Endothelial cell of umbilical vein (primary cell): ENCODE measurements around the gene RD3L. TPM values are rescaled to one million over a fixed set of nuclear protein-coding genes. Genes with fewer than 3 reads are reported as not detected.

Source experiments
- BruUV-seq: library from RNA; stranded (reverse); fragments of 400-500 nt; replicated peaks from 2 replicates; lab custom pipeline; 2021; lab: Mats Ljungman, UMichigan
- CTCF ChIA-PET: fragments of 300-600, 350-600 bp; sonication (Branson Sonifier 250); formaldehyde crosslinking; loops from one replicate; lab custom pipeline; 2021; ENCODE audit warnings: antibody characterized with exemption, inconsistent platforms; lab: Charles Lee
- POLR2A ChIA-PET: fragments of 300-600, 350-600 bp; sonication (Branson Sonifier 250); formaldehyde crosslinking; loops from one replicate; lab custom pipeline; 2021; ENCODE audit warnings: antibody characterized with exemption, inconsistent platforms; lab: Charles Lee
- DNase-seq: peaks from one replicate; pipeline ENCODE4 v3.0.0-alpha.2; 2011; ENCODE audit warnings: low read depth, low spot score
- FAIRE-seq: peaks from 2 replicates; lab custom pipeline; 2011; peaks lifted over from hg19 to GRCh38; lab: Jason Lieb, UNC
- H2AFZ ChIP-seq: 2 replicates; pipeline ENCODE4 v1.6.0; 2012; ENCODE audit warnings: low read depth, low read length, control low read depth, inconsistent platforms
- H3K27ac ChIP-seq: 2 replicates; pipeline ENCODE4 v1.5.1; 2011; ENCODE audit warnings: low read depth, mild to moderate bottlenecking, control low read depth, low read length, moderate library complexity; ENCODE audit not compliant: insufficient read depth
- H3K27me3 ChIP-seq, 2 experiments: 2 replicates each; pipeline versions ENCODE4 v1.6.0 to v1.6.1; 2011; ENCODE audit warnings: low read length in 2 of 2, mixed read lengths in 1 of 2; ENCODE audit not compliant: control insufficient read depth in 2 of 2, insufficient read depth in 2 of 2
- H3K36me3 ChIP-seq, 2 experiments: 2 replicates in 1 of 2; 3 replicates in 1 of 2; pipeline ENCODE4 v1.5.1; 2011; ENCODE audit warnings: low read length in 2 of 2, mild to moderate bottlenecking in 1 of 2, moderate library complexity in 1 of 2; ENCODE audit not compliant: control insufficient read depth in 2 of 2, insufficient read depth in 2 of 2; ENCODE audit errors: extremely low read depth in 1 of 2
- H3K4me1 ChIP-seq: 3 replicates; pipeline ENCODE4 v1.5.1; 2011; ENCODE audit warnings: mild to moderate bottlenecking, low read length; ENCODE audit not compliant: control insufficient read depth, insufficient read depth; ENCODE audit errors: extremely low read depth
- H3K4me2 ChIP-seq: 2 replicates; pipeline ENCODE4 v1.6.1; 2011; ENCODE audit warnings: low read length, control low read depth, mixed read lengths; ENCODE audit not compliant: insufficient read depth
- H3K4me3 ChIP-seq, 3 experiments: fragments of 200-600 bp in 1 of 3; sonication (generic), shearing (Covaris generic) in 1 of 3; replicated peaks in 1 of 3; 2 replicates each; pipeline ENCODE4 v1.5.1; 2011 to 2016; ENCODE audit warnings: control low read depth in 3 of 3, low read length in 3 of 3, mild to moderate bottlenecking in 2 of 3, inconsistent platforms in 1 of 3, low read depth in 1 of 3, moderate library complexity in 1 of 3; ENCODE audit not compliant: insufficient read depth in 1 of 3
- H3K79me2 ChIP-seq: 2 replicates; pipeline ENCODE4 v1.6.0; 2012; ENCODE audit warnings: low read length, inconsistent platforms; ENCODE audit not compliant: control insufficient read depth, insufficient read depth
- H3K9ac ChIP-seq: replicated peaks from 2 replicates; pipeline ENCODE3; 2011; ENCODE audit warnings: low read length, control low read depth; ENCODE audit not compliant: insufficient read depth; ENCODE audit errors: extremely low read depth
- H3K9me1 ChIP-seq: replicated peaks from 3 replicates; pipeline ENCODE4 v1.6.0; 2011; ENCODE audit warnings: mild to moderate bottlenecking, low read length; ENCODE audit not compliant: control insufficient read depth, insufficient read depth; ENCODE audit errors: extremely low read depth
- H3K9me3 ChIP-seq: replicated peaks from 2 replicates; pipeline ENCODE4 v1.5.1; 2012; ENCODE audit warnings: low read length, inconsistent platforms; ENCODE audit not compliant: control insufficient read depth, insufficient read depth
- H4K20me1 ChIP-seq: replicated peaks from 2 replicates; pipeline ENCODE3; 2011; ENCODE audit warnings: mild to moderate bottlenecking, low read length; ENCODE audit not compliant: control insufficient read depth, insufficient read depth; ENCODE audit errors: extremely low read depth
- EZH2 ChIP-seq: IDR thresholded peaks from 2 replicates; pipeline ENCODE4 v1.6.1; 2012; ENCODE audit warnings: borderline replicate concordance, low read depth, mild to moderate bottlenecking, moderate library complexity, low read length, inconsistent platforms; ENCODE audit not compliant: severe bottlenecking
- FOS ChIP-seq: IDR thresholded peaks from 2 replicates; pipeline ENCODE4 v1.6.1; 2011; ENCODE audit warnings: mild to moderate bottlenecking, low read length, moderate library complexity, borderline replicate concordance; ENCODE audit not compliant: insufficient read depth
- JUN ChIP-seq: IDR thresholded peaks from 2 replicates; pipeline ENCODE4 v1.6.1; 2011; ENCODE audit warnings: borderline replicate concordance, low read depth; ENCODE audit not compliant: insufficient read length, insufficient read depth
- MYC ChIP-seq: IDR thresholded peaks from one replicate; pipeline ENCODE4 v1.6.1; 2011; ENCODE audit warnings: mild to moderate bottlenecking, low read depth, low read length
- POLR2AphosphoS5 ChIP-seq: IDR thresholded peaks from 2 replicates; pipeline ENCODE4 v1.6.1; 2012; ENCODE audit warnings: low read depth, mild to moderate bottlenecking, control low read depth, low read length, moderate library complexity; ENCODE audit not compliant: insufficient read depth
- dilution Hi-C: fragments of 300-500 bp; cut with MboI; formaldehyde crosslinking; loops from one replicate; pipeline ENCODE4 v1.15.0; 2019; ENCODE audit warnings: low sequenced_read_pairs; ENCODE audit not compliant: extremely low pct_ligation_motif_present
- intact Hi-C: fragments of 100-400 bp; cut with micrococcal nuclease; formaldehyde crosslinking; loops from one replicate; pipeline ENCODE4 v1.10.0; 2022
- polyA plus RNA-seq, 4 experiments: library from polyadenylated mRNA; depleted of rRNA in 3 of 4; stranded (reverse) in 3 of 4; unstranded in 1 of 4; fragments of >200 nt; gene quantifications; 2 replicates each; pipeline versions ENCODE4 v1.2.1 to v1.2.3, GENCODE V29; 2011 to 2012; ENCODE audit warnings: missing spikeins in 1 of 4
- total RNA-seq: library from RNA; stranded (reverse); gene quantifications from 2 replicates; pipeline ENCODE4 v1.2.3, GENCODE V29; 2021
- TF ChIP-seq, protein P1 (sequence below), 2 donors: IDR thresholded peaks; 1 replicate in 1 of 2; 2 replicates in 1 of 2; pipeline ENCODE4 v1.5.1; 2011; ENCODE audit warnings: low read length in 2 of 2, mild to moderate bottlenecking in 2 of 2, moderate library complexity in 2 of 2, control low read depth in 1 of 2, inconsistent platforms in 1 of 2, low read depth in 1 of 2; ENCODE audit not compliant: insufficient read depth in 1 of 2; ENCODE audit errors: extremely low read depth in 1 of 2
- TF ChIP-seq, protein P2 (sequence below): IDR thresholded peaks from 2 replicates; pipeline ENCODE4 v1.6.1; 2011; ENCODE audit not compliant: insufficient read depth, insufficient read length

The RD3L gene
- total and polyA plus RNA-seq, 2 donors (not counting 3 experiments of a cell fraction or from before 2014, with no cell fraction given) = not detected

DNA sequence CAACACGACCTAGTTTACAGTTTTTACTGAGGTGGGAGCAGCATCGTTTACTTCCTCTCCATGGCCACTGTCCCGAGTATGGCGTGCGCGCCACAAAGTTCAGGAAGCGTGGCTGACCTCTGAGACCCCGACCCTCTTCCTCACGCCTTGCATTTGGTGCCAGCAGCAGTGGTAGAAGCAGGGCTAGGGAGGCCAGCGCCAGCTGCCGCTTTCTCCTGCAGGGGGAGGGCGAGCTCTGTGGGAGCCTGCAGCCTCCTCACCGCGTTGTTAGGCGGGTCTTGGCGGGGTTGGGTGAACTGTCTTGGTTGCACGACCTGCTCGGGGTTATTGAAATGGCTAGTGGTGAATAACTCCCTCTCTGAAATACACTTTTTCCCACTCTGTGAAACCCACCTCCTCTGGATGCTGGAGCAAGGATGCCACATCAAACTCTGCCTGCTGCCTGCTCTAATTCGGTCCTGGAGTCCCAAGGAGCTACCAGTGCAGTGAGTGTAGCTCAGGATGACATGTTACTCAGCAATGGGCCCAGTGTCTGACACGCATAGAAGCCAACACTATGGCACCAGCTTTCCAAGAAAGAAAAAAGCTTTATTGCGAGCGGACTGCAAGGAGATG lies 36.4 kb downstream of the RD3L start:
- H2AFZ ChIP-seq = peak overlapping the region; percentile 49
- H3K9ac ChIP-seq = no peak overlapping the region
- H3K27me3 ChIP-seq = no peaks in the 10 kb centered on the region
- ChIA-PET CTCF (interaction anchor here (0.9 to 10.3 kb wide), 9 partner anchors 13 to 172 kb away, joined by 3 to 253 read pairs (median 3); no protein-coding TSS in a partner anchor), POLR2A (no interaction called here)
- no peaks in the 10 kb centered on the region for H3K9me3 ChIP-seq
- intact Hi-C loops = loop anchor here (2.0 kb wide), 1 partner anchor 75 kb away; no protein-coding TSS in a partner anchor
- H4K20me1 ChIP-seq = no peaks in the 10 kb centered on the region
- no peak overlapping the region for H3K4me3 ChIP-seq
- dilution Hi-C loops = no loop called here
- H3K4me2 ChIP-seq = no peak overlapping the region
- no peak overlapping the region for H3K27ac ChIP-seq
- no peaks in the 10 kb centered on the region for H3K36me3 ChIP-seq
- DNase-seq (peak; percentile 15), FAIRE-seq (no peak)
- H3K9me1 ChIP-seq = no peaks in the 10 kb centered on the region
- BruUV-seq = no TSS peak
- H3K79me2 ChIP-seq = no peaks in the 10 kb centered on the region
- TF ChIP-seq, protein P1, sequence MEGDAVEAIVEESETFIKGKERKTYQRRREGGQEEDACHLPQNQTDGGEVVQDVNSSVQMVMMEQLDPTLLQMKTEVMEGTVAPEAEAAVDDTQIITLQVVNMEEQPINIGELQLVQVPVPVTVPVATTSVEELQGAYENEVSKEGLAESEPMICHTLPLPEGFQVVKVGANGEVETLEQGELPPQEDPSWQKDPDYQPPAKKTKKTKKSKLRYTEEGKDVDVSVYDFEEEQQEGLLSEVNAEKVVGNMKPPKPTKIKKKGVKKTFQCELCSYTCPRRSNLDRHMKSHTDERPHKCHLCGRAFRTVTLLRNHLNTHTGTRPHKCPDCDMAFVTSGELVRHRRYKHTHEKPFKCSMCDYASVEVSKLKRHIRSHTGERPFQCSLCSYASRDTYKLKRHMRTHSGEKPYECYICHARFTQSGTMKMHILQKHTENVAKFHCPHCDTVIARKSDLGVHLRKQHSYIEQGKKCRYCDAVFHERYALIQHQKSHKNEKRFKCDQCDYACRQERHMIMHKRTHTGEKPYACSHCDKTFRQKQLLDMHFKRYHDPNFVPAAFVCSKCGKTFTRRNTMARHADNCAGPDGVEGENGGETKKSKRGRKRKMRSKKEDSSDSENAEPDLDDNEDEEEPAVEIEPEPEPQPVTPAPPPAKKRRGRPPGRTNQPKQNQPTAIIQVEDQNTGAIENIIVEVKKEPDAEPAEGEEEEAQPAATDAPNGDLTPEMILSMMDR (IDR thresholded peaks at IDR 0.05; ENCODE audit: extremely low read depth in 1 of 2, insufficient read depth in 1 of 2, low read depth in 1 of 2, low read length in 2 of 2) = peak; percentile 30 to 60
- TF ChIP-seq FOS = no peak
- TF ChIP-seq JUN = no peak
- peaks cover 9% of the 10 kb centered on the region for H3K4me1 ChIP-seq

DNA sequence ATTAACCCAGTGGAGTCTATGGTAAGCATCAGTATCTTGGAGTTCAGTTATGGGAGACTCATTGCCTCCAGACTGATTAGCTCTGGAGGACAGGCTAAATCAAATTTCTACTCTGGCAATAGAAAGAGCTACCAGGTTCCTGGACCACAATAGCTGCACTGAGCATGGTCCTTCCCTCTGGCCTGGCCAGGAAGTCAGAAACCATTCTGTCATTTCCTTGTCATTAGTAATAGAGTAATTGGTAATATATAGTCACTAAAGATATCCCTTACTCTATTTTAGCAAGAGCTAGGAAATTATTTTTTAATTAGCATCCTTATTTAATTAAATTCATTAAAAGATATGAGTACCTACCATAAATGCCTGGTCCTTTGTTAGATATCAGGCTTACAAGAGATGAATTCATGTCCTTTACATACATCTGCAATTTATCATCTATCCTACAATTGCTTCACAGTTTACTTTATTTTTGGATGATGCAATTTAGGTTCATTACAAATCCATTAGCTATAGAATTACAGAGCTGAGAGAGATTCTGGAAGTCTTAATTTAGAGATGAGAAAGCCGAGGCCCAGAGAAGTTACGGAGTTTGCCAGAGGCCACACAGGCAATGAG lies 37.7 kb downstream of the RD3L start:
- DNase-seq (no peak), FAIRE-seq (peak; percentile 54)
- H3K27ac ChIP-seq = no peak overlapping the region
- ChIA-PET POLR2A (no interaction called here), CTCF (interaction anchor here (0.7 to 10.3 kb wide), 6 partner anchors 23 to 173 kb away, joined by 3 to 253 read pairs (median 6); no protein-coding TSS in a partner anchor)
- H3K36me3 ChIP-seq = no peaks in the 10 kb centered on the region
- BruUV-seq = no TSS peak
- no peaks in the 10 kb centered on the region for H4K20me1 ChIP-seq
- H3K27me3 ChIP-seq = no peaks in the 10 kb centered on the region
- dilution Hi-C loops (no loop called here), intact Hi-C loops (no loop called here)
- H3K9me3 ChIP-seq = no peaks in the 10 kb centered on the region
- no peaks in the 10 kb centered on the region for H3K9me1 ChIP-seq
- H3K4me2 ChIP-seq = no peak overlapping the region
- no peaks in the 10 kb centered on the region for H3K79me2 ChIP-seq
- H3K4me1 ChIP-seq = peaks cover 5% of the 10 kb centered on the region
- H3K9ac ChIP-seq = no peak overlapping the region
- no peak for TF ChIP-seq EZH2
- no peak for TF ChIP-seq JUN
- TF ChIP-seq, protein P2, sequence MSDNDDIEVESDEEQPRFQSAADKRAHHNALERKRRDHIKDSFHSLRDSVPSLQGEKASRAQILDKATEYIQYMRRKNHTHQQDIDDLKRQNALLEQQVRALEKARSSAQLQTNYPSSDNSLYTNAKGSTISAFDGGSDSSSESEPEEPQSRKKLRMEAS = no peak
- TF ChIP-seq MYC = no peak
- TF ChIP-seq, protein P1 (IDR thresholded peaks at IDR 0.05; ENCODE audit: extremely low read depth in 1 of 2, insufficient read depth in 1 of 2, low read depth in 1 of 2, low read length in 2 of 2) = no peak
- no peak for TF ChIP-seq POLR2AphosphoS5
- H3K4me3 ChIP-seq = no peak overlapping the region
- H2AFZ ChIP-seq = peak overlapping the region; percentile 19
